ENCODE data around the gene UBTF. TPM values are rescaled to one million over a fixed set of nuclear protein-coding genes. Genes with fewer than 3 reads are reported as not detected.

Gene UBTF
- total RNA-seq, 6 experiments from 2014 or later, result 22.3 to 35.9 (median 32.0) TPM

DNA sequence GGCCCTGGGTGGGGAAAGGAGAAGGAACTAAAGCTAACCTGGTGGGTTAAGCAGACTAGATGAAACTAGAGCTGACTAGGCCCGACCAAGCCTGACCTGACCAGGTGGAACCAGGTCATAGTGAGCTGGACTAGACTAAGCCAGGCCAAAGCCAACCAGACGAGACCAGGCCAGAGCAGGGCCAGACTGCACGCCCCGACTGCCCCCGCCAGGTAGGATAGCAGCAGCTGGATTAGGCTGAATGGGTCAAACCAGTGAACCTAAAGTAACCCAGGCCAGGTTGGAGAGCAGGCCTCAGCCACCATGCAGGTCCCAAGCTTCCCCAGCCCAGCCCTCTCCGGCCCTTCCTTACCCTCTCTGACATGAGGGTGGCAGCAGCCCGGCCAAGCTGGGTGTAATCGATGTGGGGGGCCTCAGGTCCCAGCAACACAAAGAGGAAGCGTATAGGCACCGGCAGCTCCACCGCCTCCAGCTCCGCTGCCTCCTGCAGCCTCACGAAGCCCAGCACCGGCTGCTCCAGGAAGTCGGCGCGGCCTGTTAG lies 39.4 kb upstream of the UBTF start:
- no peak for ATAC-seq
- H3K27ac ChIP-seq, result no peak overlapping the region
- H3K27me3 ChIP-seq, result no peaks in the 10 kb centered on the region
- DNase-seq, result no peak
- intact Hi-C loops (cut with DNase I), result no loop called here
- no peaks in the 10 kb centered on the region for H3K4me1 ChIP-seq
- no peaks in the 10 kb centered on the region for H3K9me3 ChIP-seq
- H3K36me3 ChIP-seq, result no peaks in the 10 kb centered on the region
- no peak for TF ChIP-seq POLR2A (IDR thresholded peaks at IDR 0.05)
- TF ChIP-seq, protein P1, sequence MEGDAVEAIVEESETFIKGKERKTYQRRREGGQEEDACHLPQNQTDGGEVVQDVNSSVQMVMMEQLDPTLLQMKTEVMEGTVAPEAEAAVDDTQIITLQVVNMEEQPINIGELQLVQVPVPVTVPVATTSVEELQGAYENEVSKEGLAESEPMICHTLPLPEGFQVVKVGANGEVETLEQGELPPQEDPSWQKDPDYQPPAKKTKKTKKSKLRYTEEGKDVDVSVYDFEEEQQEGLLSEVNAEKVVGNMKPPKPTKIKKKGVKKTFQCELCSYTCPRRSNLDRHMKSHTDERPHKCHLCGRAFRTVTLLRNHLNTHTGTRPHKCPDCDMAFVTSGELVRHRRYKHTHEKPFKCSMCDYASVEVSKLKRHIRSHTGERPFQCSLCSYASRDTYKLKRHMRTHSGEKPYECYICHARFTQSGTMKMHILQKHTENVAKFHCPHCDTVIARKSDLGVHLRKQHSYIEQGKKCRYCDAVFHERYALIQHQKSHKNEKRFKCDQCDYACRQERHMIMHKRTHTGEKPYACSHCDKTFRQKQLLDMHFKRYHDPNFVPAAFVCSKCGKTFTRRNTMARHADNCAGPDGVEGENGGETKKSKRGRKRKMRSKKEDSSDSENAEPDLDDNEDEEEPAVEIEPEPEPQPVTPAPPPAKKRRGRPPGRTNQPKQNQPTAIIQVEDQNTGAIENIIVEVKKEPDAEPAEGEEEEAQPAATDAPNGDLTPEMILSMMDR (IDR thresholded peaks at IDR 0.05), result no peak
- 90% methylated on average over 2 of the region's 17 CpGs for WGBS (ENCODE audit: insufficient coverage, low coverage, low lambda C conversion rate, missing lambda C conversion rate)
- H3K4me3 ChIP-seq, result no peak overlapping the region

DNA sequence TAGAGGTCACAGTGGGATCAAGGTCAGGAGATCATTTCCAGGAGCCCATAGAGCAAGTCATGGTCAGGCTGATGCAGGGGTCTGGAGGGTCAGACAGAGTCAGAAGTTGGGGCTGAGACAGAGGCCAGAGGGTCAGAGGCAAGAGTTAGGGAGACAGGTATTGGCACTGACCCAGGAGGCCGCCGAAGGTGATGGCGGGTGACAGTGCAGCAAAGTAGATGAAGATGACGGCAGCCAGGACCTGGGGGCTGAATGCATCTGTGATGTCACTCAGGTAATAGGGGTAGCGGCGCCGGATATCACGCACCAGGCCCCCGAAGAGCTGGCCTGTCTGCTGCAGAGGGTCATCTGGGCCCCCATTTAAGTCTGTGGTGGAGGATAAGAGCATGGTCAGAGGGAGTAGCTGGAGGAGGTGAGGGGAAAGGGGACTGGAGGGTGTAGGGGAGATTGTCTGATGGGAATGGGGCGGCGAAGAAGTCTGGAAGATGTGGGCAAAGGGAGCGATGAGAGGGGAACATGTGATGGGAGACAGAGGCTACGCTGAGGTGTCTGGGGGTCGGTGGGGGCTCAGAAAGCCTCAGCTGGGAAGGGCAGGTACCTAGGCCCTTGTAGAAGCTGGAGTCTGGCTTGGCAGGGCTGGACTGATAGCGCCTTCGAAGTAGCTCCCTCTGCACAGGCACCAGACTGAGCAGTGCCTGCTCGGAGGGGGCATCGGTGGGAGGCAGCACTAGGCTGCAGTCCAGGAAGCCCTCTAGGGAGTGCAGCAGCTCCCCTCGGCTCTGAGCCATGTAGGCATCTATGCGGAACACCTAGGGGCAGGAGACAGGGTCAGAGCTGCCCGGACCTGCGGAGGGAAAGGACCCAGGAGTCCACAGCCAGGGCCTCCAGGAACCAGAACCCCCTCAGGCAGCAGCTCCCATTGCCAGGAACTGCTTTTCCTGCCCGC lies 38.6 kb upstream of the UBTF start:
- 70% methylated on average over 7 of the region's 23 CpGs for WGBS (ENCODE audit: insufficient coverage, low coverage, low lambda C conversion rate, missing lambda C conversion rate)
- Histone ChIP-seq H3K4me1 (no peaks in the 10 kb centered on the region), H3K27me3 (no peaks in the 10 kb centered on the region), H3K27ac (no peak overlapping the region), H3K4me3 (no peak overlapping the region), H3K9me3 (no peaks in the 10 kb centered on the region), H3K36me3 (no peaks in the 10 kb centered on the region)
- DNase-seq, result no peak
- TF ChIP-seq, protein P1 (IDR thresholded peaks at IDR 0.05), result no peak
- TF ChIP-seq POLR2A (IDR thresholded peaks at IDR 0.05), result no peak
- ATAC-seq, result no peak
- intact Hi-C loops (cut with DNase I), result no loop called here

DNA sequence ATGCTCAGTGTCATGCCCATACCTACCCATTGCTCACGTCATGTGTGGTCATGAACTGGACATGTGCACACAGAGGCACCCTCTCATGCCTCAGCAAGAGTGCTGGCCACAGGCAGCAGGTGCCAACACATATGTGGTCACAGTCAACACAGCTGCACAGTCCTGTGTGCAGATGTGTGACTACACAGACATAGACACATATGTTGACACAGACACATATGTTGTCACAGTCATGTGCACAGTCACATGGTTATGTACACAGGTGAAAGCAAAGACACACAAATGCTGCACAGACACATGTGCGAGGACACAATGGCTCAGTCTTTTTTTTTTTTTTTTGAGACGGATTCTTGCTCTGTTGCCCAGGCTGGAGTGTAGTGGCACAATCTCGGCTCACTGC lies 37.2 kb upstream of the UBTF start:
- no peaks in the 10 kb centered on the region for H3K4me1 ChIP-seq
- H3K27me3 ChIP-seq, result no peaks in the 10 kb centered on the region
- intact Hi-C loops (cut with DNase I), result no loop called here
- H3K27ac ChIP-seq, result no peak overlapping the region
- H3K4me3 ChIP-seq, result no peak overlapping the region
- H3K9me3 ChIP-seq, result no peaks in the 10 kb centered on the region
- TF ChIP-seq POLR2A (IDR thresholded peaks at IDR 0.05), result no peak
- TF ChIP-seq, protein P1 (IDR thresholded peaks at IDR 0.05), result no peak
- no peak for DNase-seq
- no peaks in the 10 kb centered on the region for H3K36me3 ChIP-seq
- 88% methylated on average over 4 of the region's 4 CpGs for WGBS (ENCODE audit: insufficient coverage, low coverage, low lambda C conversion rate, missing lambda C conversion rate)
- no peak for ATAC-seq

DNA sequence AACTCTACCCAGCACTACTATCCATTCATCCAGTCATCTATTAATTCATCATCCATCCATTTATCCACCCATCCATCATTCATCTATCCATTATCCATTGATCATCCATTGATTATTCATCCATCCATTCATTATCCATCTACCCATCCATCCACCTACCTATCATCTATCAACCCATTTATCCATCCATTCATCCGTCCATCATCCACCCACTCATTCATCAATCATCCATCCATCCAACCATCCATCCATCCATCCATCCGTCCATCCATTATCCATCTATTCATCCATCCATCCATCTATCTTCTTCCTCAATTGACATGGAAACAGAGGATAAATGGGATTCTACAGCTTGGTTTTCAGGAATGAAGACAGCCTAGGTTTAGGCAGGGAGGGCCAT lies 36.4 kb upstream of the UBTF start:
- ATAC-seq (no peak), DNase-seq (no peak)
- H3K36me3 ChIP-seq, result no peaks in the 10 kb centered on the region
- intact Hi-C loops (cut with DNase I), result no loop called here
- no peak overlapping the region for H3K4me3 ChIP-seq
- no peak overlapping the region for H3K27ac ChIP-seq
- H3K27me3 ChIP-seq, result no peaks in the 10 kb centered on the region
- WGBS (ENCODE audit: insufficient coverage, low coverage, low lambda C conversion rate, missing lambda C conversion rate), result 72% methylated on average over 2 of the region's 2 CpGs
- no peaks in the 10 kb centered on the region for H3K4me1 ChIP-seq
- H3K9me3 ChIP-seq, result no peaks in the 10 kb centered on the region
- TF ChIP-seq POLR2A (IDR thresholded peaks at IDR 0.05), result no peak
